NCI-H2227 (cell line): Measurements from ENCODE around the gene HSPB6.

Experiments
- DNase-seq: peaks from one replicate; lab custom pipeline; 2025; ENCODE audit not compliant: unreplicated experiment; lab: John Stamatoyannopoulos, UW

HSPB6 gene

DNA sequence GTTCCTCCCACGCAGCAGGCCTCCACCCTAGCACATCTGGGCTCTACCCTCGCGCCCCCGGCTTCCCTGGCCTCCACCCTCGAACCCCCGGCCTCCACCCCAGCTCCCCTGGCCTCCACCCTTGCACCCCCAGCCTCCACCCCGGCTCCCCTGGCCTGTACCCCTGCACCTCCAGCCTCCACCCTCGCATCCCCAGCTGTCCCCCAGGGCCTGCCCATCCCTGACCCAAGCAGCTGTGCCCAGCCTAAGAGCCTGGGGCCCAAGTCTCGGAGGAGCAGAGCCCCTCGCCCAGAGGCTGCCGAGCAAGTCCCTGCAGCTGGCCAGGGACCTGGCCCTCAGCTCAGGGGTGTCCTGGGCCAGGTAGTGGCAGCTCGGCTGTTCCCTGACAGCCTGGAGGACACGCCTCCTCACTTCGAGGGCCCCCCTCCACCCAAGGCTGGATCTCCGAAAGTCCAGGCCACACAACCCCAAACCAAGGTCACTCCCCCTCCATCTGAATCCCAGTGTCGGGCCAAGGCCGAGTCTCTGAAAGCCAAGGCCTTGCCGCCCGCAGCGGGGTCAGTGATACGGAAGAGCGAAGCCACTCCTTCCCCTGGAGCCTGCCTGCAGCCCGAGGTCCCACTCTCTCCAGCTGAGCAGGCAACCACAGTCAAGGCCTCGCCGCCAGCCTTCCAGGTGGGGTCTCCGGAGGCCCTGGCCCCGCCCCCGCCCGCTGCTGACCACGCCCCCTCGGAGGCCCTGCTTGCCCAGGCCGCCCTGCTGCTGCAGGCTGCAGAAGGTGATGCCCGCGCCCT is 10.7 kb upstream of the HSPB6 start:
- DNase-seq, result peak; percentile 76

DNA sequence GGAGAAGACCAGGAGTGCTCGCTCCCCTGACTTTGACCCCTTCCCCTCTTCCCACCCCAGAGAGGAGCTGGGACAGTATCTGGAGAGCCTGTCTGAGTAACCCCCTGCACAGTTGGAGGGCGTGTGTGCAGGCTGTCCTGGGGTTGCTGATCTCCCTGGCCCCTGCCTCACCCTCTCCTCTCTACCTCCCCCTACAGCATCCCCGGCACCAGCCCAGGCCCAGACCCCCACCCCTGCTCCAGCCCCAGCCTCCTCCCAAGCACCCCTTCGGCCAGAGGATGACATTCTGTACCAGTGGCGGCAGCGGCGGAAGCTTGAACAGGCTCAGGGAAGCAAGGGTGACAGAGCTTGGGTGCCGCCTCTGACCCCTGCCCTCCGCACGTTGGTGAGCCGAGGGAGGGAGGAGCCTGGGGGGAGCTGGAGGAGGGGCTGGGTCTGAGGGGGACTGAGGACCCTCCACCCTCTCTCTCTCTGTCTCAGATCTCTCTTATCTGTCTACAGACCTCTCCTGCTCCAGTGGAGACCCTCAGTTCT is 9.8 kb upstream of the HSPB6 start:
- DNase-seq, result no peak

DNA sequence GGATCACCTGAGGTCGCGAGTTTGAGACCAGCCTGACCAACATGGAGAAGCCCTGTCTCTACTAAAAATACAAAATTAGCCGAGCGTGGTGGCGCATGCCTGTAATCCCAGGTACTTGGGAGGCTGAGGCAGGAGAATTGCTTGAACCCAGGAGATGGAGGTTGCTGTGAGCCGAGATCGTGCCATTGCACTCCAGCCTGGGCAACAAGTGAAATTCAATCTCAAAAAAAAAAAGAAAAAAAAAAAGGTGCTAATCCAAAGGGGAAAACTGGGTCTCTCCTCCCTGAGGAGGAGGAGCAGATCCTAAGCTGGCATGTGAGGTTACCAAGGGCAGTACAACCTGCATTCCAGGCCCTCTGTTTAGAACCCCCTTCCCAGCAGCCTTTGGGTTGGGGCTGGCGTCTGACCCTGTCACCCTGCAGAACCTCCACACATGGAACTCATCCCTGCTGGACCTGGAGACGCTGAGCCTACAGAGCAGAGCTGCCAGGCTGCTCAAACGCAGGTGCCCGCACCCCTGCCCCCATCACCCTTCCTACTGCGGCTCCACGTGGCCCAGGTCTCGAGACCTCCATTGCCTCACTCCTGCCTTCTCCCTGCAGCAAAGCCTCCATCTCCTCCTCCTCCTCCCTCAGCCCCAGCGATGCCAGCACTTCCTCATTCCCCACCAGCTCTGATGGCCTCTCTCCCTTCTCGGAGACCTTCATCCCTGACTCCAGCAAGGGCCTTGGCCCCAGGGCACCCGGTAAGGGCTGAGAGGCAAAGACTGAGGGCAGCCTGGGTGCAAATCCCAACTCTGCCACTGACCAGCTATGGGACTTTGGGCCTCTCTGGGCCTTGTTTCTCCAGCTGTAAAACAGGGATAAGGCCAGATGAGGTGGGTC is 7.8 kb upstream of the HSPB6 start:
- no peak for DNase-seq

DNA sequence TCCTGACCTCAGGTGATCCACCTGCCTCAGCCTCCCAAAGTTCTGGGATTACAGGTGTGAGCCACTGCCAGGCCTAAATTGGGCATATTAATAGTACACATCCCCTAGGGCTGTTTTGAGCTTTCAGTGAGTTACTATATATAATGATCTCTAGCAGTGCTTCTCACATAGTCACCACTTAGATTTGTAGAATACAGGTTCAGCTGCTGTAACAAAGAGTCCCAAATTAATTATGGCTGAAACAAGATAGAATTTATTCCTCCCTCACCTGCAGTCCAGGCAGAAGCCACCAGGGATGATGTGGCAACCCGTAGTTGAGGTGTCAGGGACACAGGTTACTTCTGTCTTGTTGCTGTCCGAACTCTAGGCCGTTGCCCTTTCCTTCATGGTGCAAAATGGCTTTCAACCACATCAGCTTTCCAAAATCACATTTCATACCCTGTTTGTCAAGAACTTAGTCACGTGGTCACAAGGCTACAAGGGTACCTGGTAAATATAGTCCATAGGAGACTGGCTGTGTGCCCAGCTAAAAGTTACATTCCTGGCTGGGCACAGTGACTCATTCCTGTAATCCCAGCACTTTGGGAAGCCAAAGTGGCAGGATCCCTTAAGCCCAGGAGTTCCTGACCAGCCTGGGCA is 4.0 kb upstream of the HSPB6 start:
- DNase-seq, result no peak

DNA sequence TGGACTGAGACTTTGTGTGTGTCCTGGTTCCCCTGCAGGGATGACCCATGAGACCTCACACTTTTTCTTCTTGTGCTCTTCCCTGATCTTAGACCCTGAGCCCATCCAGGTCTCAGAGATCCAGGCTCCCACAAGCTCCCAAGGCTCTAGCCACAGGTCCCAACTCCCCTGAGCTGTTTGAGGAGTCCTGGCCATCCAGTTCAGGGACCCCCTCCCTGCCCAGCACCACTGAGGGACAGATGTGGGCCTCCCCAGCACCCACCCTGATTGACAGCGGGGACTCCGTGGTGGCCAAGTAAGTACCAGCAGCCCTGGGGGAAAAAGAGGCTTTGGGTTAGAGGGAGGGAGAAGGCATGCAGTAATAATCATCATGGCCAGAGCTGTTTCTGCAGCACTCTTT is 2.9 kb upstream of the HSPB6 start:
- no peak for DNase-seq

DNA sequence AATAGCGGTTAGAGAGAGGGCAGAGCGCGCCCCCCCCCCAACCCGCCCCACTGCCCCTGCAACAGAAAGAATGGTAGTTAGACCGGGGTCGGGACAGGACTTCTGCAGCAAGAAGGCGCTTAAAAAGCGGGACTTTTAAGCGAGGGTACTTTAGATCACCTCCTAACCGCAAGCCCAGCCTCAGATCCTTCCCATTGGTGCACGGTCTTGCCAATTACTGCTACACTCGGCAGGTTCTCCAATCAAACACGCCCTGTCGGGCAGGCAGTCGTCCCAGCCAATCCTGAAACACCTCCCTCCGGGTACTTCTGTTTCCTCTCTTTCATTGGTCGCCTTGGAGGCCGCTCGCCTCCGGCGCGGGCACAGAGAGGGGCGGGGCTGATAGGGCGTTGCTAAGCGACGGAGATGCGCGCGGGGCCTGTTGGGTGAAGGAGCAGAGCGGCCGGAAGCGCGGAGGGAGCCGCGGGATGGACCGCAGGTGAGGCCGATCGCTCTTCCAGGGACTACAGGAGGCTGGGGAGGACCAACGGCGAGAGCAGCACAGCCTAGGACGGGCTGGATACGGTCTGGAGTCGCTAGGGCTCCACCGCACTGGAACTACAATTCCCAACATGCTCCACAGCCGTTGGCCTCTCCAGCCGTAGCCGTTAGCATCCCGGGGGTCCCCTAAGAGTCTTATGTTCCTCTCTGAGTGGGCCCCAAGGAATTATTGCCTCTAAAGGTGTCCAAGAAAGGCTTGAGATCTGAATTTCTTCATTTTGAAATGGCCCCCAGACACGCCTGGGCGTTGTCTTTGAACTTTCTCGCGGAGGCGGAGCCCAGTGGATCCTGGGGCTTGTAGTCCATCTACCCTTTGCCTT is 1.1 kb upstream of the HSPB6 start, which contains the start of gene PROSER3:
PROSER3 (plus strand) TSS at position 428 of the 860 bp plus-strand sequence; CDS start at position 468, 40 bp downstream.
- DNase-seq, result peak; percentile 100

DNA sequence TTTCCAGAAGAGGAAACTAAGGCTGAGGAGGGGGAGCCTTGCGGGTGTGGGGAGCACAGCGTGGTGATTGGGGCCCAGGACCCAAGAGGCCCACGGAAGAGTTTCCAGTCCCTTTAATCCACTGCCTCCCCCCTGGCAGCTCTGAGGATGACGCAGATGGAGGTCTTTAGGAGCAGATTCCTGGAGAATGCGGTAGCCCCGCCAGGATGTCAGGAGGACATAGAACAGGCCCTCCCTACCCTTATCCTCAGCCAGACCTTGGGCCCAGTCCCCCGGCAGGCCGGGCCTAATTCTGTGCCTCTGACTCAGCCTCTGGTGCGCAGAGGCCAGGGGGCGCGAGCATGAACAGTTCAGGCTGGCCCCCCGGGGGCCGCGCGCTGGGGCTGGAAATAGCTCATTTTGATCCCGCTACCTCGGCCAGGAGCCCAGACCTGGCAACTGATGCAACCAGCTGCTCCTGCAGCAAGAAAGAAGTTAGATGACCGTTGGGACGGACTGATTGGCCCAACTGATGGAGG is 461 bp upstream of the HSPB6 start:
- peak; percentile 93 for DNase-seq

DNA sequence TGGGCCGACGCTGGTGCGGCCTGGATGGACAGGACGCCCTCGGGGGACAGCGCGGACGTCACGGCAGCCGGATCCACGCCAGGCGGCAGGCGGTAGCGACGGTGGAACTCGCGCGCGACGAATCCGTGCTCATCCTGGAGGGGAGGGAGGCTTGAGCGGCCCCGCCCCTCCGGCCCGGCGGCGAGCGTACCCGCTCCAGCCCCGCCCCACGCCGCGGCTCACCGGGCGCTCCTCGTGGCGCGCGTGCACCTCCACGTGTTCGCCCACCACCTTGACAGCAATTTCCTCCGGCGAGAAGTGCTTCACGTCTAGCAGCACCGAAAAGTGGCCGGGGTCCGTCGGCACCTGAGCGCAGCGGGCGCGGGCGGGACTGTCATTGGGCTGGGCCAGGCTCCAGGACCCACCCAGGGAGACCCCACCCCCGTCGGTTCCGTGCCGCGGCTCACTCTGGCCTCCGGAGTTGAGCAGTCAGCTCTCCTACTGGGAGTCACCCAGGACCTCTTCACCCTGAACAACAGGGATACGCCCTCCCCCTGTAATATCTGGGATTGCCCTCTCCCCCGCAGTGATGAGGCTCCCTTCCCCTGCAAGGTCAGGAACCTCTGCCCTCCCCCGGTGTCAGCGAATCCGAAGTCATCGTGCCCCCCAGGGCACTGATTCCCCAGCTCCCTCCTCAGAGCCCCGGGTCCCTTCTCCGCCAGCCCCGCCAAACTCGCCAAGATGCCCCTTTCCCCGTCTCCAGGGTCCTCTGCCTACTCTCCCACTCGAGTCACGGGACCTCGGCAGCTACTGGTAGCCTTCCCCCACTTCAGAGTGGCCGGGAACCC is 1.1 kb downstream of the HSPB6 start:
- DNase-seq, result no peak

DNA sequence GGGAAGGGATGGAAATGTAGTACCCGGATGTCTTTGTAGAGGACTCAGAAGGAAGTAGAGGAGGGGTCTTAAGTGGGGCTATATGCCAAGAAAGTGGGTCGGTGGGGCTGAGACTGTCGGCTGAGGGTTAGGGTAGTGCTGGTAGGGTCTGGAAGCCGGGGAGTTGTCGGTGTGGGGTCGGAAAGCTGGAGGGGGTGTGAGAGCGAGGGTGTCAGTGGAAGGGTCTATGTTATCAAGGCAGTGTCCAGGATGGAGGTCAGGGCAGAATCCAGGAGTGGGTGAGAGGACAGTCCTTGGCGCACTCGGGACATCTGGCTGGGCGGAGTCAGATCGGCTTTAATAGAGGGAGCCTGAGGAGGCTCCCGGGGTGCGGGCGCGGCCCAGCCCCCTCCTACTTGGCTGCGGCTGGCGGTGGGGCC is 1.7 kb downstream of the HSPB6 start:
- no peak for DNase-seq

DNA sequence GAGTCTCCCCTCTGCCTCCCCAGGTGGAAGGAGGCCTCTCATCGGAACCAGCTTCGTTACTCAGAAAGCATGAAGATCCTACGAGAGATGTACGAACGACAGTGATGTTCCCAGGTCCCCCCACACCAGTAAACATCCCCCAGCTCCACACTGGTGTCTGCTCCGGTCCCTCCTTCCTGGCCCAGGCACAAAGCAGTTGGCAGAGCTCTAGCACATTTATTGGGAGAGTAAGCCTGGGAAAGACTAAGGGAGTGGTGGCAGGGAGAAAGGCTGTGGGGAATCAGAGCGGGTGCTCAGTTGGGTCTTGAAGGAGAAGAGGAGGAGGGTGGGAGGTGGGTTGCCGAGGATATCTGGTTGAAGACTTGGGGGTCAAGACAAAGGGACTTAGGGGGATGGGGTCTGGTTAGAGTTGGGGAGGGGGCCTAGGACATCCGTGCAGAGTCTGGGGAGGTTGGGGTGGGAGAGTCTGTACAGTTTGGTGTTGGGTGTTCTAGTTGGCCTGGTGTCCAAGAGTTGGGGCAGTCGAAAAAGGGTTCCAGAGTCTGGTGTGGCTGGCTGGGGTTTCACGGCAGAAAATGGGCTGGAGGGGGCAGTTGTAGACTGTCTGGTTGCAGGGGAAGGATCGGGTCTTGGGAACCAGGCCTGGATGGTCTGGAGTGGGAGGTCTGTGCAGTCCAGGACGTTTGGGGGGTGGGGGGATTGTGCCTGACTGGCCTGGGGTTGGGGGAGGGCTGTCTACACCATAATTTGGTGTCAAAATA is 2.3 kb downstream of the HSPB6 start:
- DNase-seq, result no peak

DNA sequence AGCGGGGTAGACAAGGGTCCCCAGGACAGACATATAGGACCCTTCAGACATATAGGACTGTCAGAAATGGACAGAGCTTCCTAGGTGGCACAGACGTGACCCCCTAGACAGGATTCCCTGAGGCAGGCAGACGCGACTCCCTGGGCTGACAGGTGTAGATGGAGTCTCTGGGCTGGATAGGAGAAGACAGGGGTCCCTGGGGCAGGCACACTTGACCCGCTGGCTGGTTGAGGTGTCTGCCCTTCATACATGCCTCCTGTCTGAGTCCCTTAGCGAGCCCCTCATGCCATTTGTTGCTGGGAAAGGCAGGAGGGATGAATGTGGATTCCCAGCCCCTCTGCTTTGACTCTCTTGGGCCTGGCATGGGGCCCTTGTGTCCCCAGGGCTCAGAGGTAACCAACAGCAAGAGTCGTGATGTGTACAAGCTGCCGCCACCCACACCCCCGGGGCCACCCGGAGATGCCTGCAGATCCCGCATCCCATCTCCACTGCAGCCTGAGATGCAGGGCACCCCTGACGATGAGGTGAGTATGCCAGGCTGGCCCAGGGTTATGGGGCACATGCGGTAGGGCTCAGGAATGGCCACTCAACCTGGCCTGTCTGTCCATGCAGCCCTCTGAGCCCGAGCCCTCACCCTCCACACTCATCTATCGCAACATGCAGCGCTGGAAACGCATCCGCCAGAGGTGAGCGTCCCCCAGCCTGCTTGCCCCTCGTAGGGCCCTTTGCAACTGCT is 3.0 kb downstream of the HSPB6 start:
- no peak for DNase-seq

DNA sequence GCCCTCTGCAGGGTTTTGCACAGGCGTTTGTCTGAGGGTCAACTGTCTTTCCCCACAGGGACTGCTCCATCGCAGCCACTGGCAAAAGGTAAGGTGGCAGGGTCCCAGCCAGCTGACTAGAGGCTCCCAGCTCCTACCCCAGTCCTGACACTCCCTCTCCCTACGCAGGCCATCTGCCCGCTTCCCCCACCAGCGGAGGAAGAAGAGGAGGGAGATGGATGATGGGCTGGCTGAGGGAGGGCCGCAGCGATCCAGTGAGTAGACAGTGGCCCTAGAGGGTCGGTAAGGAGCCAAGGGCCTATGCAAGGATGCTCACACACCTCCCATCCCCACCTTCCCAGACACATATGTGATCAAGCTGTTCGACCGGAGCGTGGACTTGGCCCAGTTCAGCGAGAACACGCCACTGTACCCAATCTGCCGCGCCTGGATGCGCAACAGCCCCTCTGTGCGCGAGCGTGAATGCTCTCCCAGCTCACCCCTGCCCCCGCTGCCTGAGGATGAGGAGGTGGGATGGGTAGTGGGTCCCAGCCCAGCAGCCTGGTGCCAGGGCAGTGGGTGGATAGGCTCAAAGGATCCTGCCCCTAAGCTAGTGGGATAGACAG is 4.0 kb downstream of the HSPB6 start:
- no peak for DNase-seq

DNA sequence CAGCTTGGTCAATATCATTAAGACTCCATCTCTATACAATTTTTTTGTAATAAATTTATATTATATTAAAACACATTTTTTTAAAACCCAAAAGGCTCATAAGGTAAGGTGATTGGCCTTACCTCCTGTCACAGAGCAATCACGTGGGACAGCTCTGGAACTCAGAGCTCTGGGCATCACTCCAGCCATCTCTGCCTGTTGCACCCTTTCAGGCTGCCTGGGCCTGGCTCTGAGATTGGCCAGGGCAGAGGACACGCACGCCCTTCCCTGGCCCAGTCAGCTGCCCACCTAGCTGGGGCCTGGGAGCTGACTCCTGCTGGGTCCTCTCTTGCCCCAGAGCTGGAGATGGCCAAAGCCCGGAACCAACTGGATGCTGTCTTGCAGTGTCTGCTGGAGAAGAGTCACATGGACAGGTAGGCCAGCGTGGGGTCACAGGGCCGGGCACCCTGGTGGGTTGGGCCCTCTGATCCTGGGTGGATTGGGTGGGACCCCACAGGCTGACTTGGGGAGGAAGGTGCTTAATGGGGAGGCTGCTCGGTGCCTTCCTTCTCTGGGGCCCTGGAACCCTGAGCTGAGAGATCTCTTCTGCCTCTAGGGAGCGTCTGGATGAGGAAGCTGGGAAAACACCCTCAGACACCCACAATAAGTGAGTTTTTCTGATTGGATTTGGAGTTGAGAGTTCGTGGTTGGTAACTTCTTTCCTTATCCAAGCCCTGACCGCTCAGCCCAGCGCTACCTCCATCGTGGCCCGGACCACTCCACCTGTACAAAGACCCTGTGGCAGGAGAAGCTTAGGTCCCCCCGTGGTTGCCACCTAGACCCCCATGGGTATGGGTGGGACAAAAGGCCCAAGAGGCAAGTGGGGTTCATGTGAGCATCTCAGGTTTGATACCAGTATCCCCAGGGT is 4.7 kb downstream of the HSPB6 start:
- no peak for DNase-seq

DNA sequence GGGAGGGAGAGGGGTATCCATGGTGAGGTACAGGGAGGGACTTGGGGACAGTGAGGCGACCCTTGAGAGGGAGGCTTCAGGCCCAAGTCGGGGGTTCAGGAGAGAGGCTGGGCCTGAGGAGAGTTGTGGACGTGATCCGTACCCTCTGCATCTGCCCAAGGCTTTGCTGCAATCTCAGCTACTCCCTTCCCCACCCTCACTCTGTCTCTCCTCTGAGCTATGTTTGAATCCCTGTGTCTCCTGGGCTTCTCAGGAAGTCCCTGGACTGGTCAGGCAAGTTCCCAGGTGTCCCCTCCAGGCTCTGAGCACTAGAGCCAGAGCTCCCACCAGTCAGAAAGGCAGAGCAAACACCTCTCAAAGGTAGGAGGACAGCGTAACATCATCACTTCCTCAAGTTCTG is 6.7 kb downstream of the HSPB6 start:
- DNase-seq, result no peak

DNA sequence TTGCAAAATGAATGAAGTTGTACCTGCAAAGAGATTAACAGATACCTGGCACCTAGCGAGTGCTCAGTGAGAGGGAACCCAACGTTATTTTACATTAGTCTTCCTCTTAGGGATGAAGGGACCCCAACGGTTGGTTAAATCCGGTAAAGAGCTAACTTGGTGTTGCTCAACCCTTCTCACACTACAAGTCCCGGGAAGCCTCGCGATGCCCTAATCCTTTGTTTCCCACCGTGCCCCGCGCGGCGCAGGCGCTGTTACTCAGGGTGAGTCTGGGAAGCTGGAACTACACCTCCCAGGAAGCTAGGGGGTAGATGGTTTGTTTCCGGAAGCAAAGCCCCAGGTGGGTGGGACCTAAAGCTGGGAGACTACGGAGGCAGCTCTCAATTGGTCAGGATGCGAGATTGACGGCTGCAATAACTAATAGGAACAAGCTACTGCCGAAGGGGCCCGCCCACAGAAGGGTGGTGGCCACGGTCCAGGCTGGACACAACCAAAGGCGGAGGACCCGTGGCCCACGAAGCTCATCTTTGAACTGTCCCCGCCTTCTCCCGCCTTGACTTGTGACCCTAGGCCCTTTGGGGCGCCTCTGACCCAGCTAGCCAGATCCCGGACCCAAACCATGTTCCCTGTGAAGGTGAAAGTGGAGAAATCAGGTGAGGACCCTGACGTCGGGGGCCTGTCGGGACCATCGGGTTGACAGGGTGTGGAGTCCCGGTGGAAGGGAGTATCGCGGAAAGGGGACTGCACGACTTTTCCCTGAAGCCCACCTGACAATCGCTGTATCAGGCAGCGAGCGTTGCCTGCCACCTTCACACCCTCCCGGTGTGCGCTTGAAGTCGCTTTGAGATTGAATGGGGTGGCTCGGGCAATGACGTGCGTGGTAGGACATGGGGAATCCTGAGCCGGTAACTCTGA is 8.5 kb downstream of the HSPB6 start, which contains the start of gene LIN37:
LIN37 (plus strand) TSS at position 471 of the 915 bp plus-strand sequence; CDS start at position 620, 149 bp downstream.
- peak; percentile 100 for DNase-seq
